ENCODE results near the gene FARP1.

- TF ChIP-seq, protein P1, sequence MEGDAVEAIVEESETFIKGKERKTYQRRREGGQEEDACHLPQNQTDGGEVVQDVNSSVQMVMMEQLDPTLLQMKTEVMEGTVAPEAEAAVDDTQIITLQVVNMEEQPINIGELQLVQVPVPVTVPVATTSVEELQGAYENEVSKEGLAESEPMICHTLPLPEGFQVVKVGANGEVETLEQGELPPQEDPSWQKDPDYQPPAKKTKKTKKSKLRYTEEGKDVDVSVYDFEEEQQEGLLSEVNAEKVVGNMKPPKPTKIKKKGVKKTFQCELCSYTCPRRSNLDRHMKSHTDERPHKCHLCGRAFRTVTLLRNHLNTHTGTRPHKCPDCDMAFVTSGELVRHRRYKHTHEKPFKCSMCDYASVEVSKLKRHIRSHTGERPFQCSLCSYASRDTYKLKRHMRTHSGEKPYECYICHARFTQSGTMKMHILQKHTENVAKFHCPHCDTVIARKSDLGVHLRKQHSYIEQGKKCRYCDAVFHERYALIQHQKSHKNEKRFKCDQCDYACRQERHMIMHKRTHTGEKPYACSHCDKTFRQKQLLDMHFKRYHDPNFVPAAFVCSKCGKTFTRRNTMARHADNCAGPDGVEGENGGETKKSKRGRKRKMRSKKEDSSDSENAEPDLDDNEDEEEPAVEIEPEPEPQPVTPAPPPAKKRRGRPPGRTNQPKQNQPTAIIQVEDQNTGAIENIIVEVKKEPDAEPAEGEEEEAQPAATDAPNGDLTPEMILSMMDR (IDR thresholded peaks at IDR 0.05): no peak
- TF ChIP-seq POLR2A (IDR thresholded peaks at IDR 0.05) (no peak), POLR2AphosphoS5 (IDR thresholded peaks at IDR 0.05) (no peak)
These were observed 118.3 kb downstream of the FARP1 start for GRCh38 chr13:98261165-98261702.

Data from suprapubic skin (tissue), 4 donors.